ENCODE data around the gene HOXB9.

DNA sequence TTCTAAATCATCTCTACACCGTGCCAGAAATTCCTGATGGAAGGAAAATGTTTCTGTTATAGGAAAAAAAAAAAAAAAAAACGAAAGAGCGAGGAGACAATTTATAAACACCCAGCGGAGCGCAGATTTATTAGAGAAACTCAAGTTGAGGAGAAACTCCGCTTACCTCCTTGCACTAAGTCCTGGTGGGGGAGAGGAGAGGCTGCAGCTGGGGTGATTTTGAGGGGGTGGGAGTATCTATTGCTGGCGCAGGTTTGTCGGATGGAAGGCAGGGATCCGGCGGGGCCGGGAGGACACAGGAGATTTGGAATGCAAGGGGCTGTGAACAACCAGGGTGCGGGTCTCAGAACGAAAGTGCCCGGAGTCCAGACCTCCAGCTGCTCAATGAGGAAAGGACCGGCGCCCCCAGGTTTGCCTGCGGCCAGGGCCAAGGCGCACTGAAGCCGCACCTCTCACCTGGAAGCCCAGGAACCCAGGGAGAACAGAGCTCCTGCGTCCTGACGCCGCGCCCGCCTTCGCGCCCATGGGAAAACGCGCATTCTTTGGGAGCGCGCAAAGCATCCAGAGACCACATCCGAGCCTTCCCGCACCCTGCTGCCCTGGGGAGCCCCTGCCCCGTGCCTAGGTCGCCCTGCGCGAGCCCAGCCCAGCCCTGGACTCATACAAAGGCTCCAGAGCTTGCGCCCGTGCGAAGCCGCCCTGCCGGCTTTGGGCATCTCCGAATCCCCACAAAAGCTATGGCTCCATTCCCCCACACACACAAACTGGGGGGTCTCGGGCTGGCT lies 8.5 kb downstream of the HOXB9 start:
- TF ChIP-seq, protein P1, sequence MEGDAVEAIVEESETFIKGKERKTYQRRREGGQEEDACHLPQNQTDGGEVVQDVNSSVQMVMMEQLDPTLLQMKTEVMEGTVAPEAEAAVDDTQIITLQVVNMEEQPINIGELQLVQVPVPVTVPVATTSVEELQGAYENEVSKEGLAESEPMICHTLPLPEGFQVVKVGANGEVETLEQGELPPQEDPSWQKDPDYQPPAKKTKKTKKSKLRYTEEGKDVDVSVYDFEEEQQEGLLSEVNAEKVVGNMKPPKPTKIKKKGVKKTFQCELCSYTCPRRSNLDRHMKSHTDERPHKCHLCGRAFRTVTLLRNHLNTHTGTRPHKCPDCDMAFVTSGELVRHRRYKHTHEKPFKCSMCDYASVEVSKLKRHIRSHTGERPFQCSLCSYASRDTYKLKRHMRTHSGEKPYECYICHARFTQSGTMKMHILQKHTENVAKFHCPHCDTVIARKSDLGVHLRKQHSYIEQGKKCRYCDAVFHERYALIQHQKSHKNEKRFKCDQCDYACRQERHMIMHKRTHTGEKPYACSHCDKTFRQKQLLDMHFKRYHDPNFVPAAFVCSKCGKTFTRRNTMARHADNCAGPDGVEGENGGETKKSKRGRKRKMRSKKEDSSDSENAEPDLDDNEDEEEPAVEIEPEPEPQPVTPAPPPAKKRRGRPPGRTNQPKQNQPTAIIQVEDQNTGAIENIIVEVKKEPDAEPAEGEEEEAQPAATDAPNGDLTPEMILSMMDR (IDR thresholded peaks at IDR 0.05 in 2 of 3, conservative IDR thresholded peaks at IDR 0.05 in 1 of 3; ENCODE audit: control insufficient read depth in 2 of 3, extremely low read depth in 1 of 3, insufficient read depth in 1 of 3, low read depth in 3 of 3, low read length in 3 of 3): no peak
- TF ChIP-seq BACH1 (IDR thresholded peaks at IDR 0.05; ENCODE audit: borderline replicate concordance): no peak
- no peak for TF ChIP-seq MYC (IDR thresholded peaks at IDR 0.05; ENCODE audit: insufficient read depth, insufficient read length, insufficient replicate concordance, low read length, severe bottlenecking)
- no peak for TF ChIP-seq POU2F2 (IDR thresholded peaks at IDR 0.05; ENCODE audit: borderline replicate concordance, low read depth, low read length)
- TF ChIP-seq POLR2A (IDR thresholded peaks at IDR 0.05; ENCODE audit: low read depth, low read length): no peak
- TF ChIP-seq HDGF (IDR thresholded peaks at IDR 0.05): no peak
- TF ChIP-seq SPI1 (IDR thresholded peaks at IDR 0.05; ENCODE audit: borderline replicate concordance, insufficient read depth, low read depth, low read length): no peak
- TF ChIP-seq YY1 (IDR thresholded peaks at IDR 0.05; ENCODE audit: low read depth, low read length): no peak
- no peak for TF ChIP-seq POLR2AphosphoS5 (IDR thresholded peaks at IDR 0.05; ENCODE audit: low read length)
- no peak for TF ChIP-seq CHD4 (IDR thresholded peaks at IDR 0.05)
- no peak for TF ChIP-seq EZH2 (IDR thresholded peaks at IDR 0.05; ENCODE audit: borderline replicate concordance, control insufficient read depth, low read depth, low read length)
- no peak for TF ChIP-seq NR2C2 (IDR thresholded peaks at IDR 0.05; ENCODE audit: borderline replicate concordance, control insufficient read depth, insufficient read length, low read depth)
- TF ChIP-seq TCF7 (IDR thresholded peaks at IDR 0.05; ENCODE audit: borderline replicate concordance): no peak
- TF ChIP-seq, protein P2, sequence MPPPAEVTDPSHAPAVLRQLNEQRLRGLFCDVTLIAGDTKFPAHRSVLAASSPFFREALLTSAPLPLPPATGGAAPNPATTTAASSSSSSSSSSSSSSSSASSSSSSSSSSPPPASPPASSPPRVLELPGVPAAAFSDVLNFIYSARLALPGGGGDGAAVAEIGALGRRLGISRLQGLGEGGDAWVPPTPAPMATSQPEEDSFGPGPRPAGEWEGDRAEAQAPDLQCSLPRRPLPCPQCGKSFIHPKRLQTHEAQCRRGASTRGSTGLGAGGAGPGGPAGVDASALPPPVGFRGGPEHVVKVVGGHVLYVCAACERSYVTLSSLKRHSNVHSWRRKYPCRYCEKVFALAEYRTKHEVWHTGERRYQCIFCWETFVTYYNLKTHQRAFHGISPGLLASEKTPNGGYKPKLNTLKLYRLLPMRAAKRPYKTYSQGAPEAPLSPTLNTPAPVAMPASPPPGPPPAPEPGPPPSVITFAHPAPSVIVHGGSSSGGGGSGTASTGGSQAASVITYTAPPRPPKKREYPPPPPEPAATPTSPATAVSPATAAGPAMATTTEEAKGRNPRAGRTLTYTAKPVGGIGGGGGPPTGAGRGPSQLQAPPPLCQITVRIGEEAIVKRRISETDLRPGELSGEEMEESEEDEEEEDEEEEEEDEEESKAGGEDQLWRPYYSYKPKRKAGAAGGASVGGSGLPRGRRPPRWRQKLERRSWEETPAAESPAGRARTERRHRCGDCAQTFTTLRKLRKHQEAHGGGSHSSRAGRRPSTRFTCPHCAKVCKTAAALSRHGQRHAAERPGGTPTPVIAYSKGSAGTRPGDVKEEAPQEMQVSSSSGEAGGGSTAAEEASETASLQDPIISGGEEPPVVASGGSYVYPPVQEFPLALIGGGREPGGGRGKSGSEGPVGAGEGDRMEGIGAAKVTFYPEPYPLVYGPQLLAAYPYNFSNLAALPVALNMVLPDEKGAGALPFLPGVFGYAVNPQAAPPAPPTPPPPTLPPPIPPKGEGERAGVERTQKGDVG (CRISPR knock-in tag; IDR thresholded peaks at IDR 0.05): no peak
